Measurements from ENCODE around the gene ILKAP. TPM values are rescaled to one million over a fixed set of nuclear protein-coding genes. Genes with fewer than 3 reads are reported as not detected.

ILKAP gene
- total RNA-seq, 2 donors from 2014 or later, result 33.6 to 53.6 TPM

Other genes with a start within 250 kb of the ILKAP start
- 10 to 100 TPM; 38.9 to 44.7 TPM for gene UBE2F, start 236.7 kb downstream of the ILKAP start, total RNA-seq
- 10 to 100 TPM; 56.2 to 57.1 TPM for gene SCLY, start 142.7 kb downstream of the ILKAP start, total RNA-seq
- 1 to 10 TPM in 1 of 2 donors, under 1 TPM in 1; 0.39 to 1.0 TPM for gene ESPNL, start 103.4 kb downstream of the ILKAP start, total RNA-seq
- not detected for gene KLHL30, start 65.0 kb downstream of the ILKAP start, total RNA-seq
- gene ERFE, start 44.7 kb downstream of the ILKAP start, total RNA-seq, result not detected
- gene HES6, start 36.3 kb upstream of the ILKAP start, total RNA-seq, result 1 to 10 TPM; 1.3 to 4.8 TPM
- gene PER2, start 84.9 kb upstream of the ILKAP start, total RNA-seq, result 10 to 100 TPM in 1 of 2 donors, 1 to 10 TPM in 1; 6.2 to 23.7 TPM
- 1 to 10 TPM; 3.4 to 7.2 TPM for gene TRAF3IP1, start 116.8 kb upstream of the ILKAP start, total RNA-seq
- 10 to 100 TPM; 34.0 to 35.3 TPM for gene ASB1, start 223.2 kb upstream of the ILKAP start, total RNA-seq

Measured in activated T-helper 17 cell treated with anti-CD3 and anti-CD28 coated beads, Interleukin-2, amount 50 U/mL, for 72 hours (primary cell).